ENCODE measurements around the gene NR3C2.

Gene NR3C2

GRCh38 chr4:148354186-148354585 is 88.0 kb downstream of the NR3C2 start:
- no peak for TF ChIP-seq SNAI2 (CRISPR knock-in tag; IDR thresholded peaks at IDR 0.05)
- no peak for TF ChIP-seq ZFP30 (CRISPR knock-in tag; IDR thresholded peaks at IDR 0.05)
- no peak for TF ChIP-seq CSDC2 (CRISPR knock-in tag; IDR thresholded peaks at IDR 0.05)
- no peak for TF ChIP-seq ESRRG (CRISPR knock-in tag; IDR thresholded peaks at IDR 0.05)
- TF ChIP-seq ZFP3 (CRISPR knock-in tag; IDR thresholded peaks at IDR 0.05): no peak
- no peak for TF ChIP-seq OSR1 (CRISPR knock-in tag; IDR thresholded peaks at IDR 0.05)
- no peak for TF ChIP-seq PPARA (CRISPR knock-in tag; IDR thresholded peaks at IDR 0.05; ENCODE audit: borderline replicate concordance)
- TF ChIP-seq ARNTL (CRISPR knock-in tag; IDR thresholded peaks at IDR 0.05; ENCODE audit: borderline replicate concordance, low read depth): no peak
- TF ChIP-seq TCF4 (CRISPR knock-in tag; IDR thresholded peaks at IDR 0.05; ENCODE audit: borderline replicate concordance): no peak
- ATAC-seq: no peak

- ATAC-seq: no peak
- TF ChIP-seq ZNF8 (CRISPR knock-in tag; IDR thresholded peaks at IDR 0.05) (no peak), CSDC2 (CRISPR knock-in tag; IDR thresholded peaks at IDR 0.05) (no peak), PATZ1 (CRISPR knock-in tag; IDR thresholded peaks at IDR 0.05; ENCODE audit: borderline replicate concordance) (no peak), POU6F1 (CRISPR knock-in tag; IDR thresholded peaks at IDR 0.05; ENCODE audit: borderline replicate concordance, low read depth) (no peak), CREB5 (CRISPR knock-in tag; IDR thresholded peaks at IDR 0.05; ENCODE audit: low read depth) (no peak), TOX (CRISPR knock-in tag; IDR thresholded peaks at IDR 0.05; ENCODE audit: borderline replicate concordance) (no peak), CSRNP3 (CRISPR knock-in tag; IDR thresholded peaks at IDR 0.05) (no peak), GLIS3 (CRISPR knock-in tag; IDR thresholded peaks at IDR 0.05) (no peak), RARB (CRISPR knock-in tag; IDR thresholded peaks at IDR 0.05) (no peak), TCF4 (CRISPR knock-in tag; IDR thresholded peaks at IDR 0.05; ENCODE audit: borderline replicate concordance) (no peak), ESRRG (CRISPR knock-in tag; IDR thresholded peaks at IDR 0.05) (no peak), BACH2 (CRISPR knock-in tag; IDR thresholded peaks at IDR 0.05; ENCODE audit: borderline replicate concordance) (no peak)
Measured at GRCh38 chr4:148353571-148353970, 88.6 kb downstream of the NR3C2 start.

GRCh38 chr4:148349153-148349552 is 93.1 kb downstream of the NR3C2 start:
- TF ChIP-seq PPARA (CRISPR knock-in tag; IDR thresholded peaks at IDR 0.05; ENCODE audit: borderline replicate concordance) (no peak), ARNTL (CRISPR knock-in tag; IDR thresholded peaks at IDR 0.05; ENCODE audit: borderline replicate concordance, low read depth) (no peak), ISL1 (CRISPR knock-in tag; IDR thresholded peaks at IDR 0.05) (no peak), CSRNP3 (CRISPR knock-in tag; IDR thresholded peaks at IDR 0.05) (no peak), ZFP30 (CRISPR knock-in tag; IDR thresholded peaks at IDR 0.05) (no peak), RARB (CRISPR knock-in tag; IDR thresholded peaks at IDR 0.05) (no peak), TOX (CRISPR knock-in tag; IDR thresholded peaks at IDR 0.05; ENCODE audit: borderline replicate concordance) (no peak), BACH2 (CRISPR knock-in tag; IDR thresholded peaks at IDR 0.05; ENCODE audit: borderline replicate concordance) (no peak), ZNF70 (CRISPR knock-in tag; IDR thresholded peaks at IDR 0.05) (no peak), CREB5 (CRISPR knock-in tag; IDR thresholded peaks at IDR 0.05; ENCODE audit: low read depth) (no peak), POU6F1 (CRISPR knock-in tag; IDR thresholded peaks at IDR 0.05; ENCODE audit: borderline replicate concordance, low read depth) (no peak), CSDC2 (CRISPR knock-in tag; IDR thresholded peaks at IDR 0.05) (no peak), ZC3H10 (CRISPR knock-in tag; IDR thresholded peaks at IDR 0.05) (no peak), TSHZ2 (CRISPR knock-in tag; IDR thresholded peaks at IDR 0.05) (no peak)
- ATAC-seq: no peak
